ENCODE measurements around the gene OR52E5. TPM values are rescaled to one million over a fixed set of nuclear protein-coding genes. Genes with fewer than 3 reads are reported as not detected.

Gene OR52E5
- total RNA-seq, 1 donor from 2014 or later = not detected

DNA sequence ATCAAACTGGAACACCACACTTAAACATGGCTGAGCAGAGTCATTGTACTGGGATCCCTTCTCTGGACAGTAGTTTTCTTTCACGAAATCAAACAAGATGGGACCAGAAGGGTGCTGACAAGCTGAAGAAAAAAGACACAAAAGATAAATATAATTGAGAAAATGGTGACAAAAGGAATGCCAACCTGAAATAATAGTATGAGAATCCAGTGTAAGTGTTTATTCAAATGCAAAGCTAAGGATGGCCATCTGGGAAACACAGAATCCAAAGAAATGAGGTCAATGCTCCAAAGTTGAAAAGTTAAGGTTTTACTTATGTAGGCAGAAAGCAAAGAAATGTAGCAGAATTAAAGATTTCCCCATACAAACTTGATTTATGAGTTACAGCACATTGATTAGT is 5.3 kb upstream of the OR52E5 start:
- TF ChIP-seq, protein P1, sequence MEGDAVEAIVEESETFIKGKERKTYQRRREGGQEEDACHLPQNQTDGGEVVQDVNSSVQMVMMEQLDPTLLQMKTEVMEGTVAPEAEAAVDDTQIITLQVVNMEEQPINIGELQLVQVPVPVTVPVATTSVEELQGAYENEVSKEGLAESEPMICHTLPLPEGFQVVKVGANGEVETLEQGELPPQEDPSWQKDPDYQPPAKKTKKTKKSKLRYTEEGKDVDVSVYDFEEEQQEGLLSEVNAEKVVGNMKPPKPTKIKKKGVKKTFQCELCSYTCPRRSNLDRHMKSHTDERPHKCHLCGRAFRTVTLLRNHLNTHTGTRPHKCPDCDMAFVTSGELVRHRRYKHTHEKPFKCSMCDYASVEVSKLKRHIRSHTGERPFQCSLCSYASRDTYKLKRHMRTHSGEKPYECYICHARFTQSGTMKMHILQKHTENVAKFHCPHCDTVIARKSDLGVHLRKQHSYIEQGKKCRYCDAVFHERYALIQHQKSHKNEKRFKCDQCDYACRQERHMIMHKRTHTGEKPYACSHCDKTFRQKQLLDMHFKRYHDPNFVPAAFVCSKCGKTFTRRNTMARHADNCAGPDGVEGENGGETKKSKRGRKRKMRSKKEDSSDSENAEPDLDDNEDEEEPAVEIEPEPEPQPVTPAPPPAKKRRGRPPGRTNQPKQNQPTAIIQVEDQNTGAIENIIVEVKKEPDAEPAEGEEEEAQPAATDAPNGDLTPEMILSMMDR (IDR thresholded peaks at IDR 0.05; ENCODE audit: partially characterized antibody, unreplicated experiment) = no peak
- Mint-ChIP-seq H3K4me1 (ENCODE audit: low read depth, unreplicated experiment) (no peaks in the 10 kb centered on the region), H3K27me3 (ENCODE audit: unreplicated experiment) (peaks cover 3% of the 10 kb centered on the region), H3K9me3 (ENCODE audit: unreplicated experiment) (no peaks in the 10 kb centered on the region), H3K4me3 (ENCODE audit: unreplicated experiment) (no peak overlapping the region), H3K27ac (ENCODE audit: unreplicated experiment) (no peak overlapping the region), H3K36me3 (ENCODE audit: unreplicated experiment) (no peaks in the 10 kb centered on the region)
- DNase-seq = no peak

DNA sequence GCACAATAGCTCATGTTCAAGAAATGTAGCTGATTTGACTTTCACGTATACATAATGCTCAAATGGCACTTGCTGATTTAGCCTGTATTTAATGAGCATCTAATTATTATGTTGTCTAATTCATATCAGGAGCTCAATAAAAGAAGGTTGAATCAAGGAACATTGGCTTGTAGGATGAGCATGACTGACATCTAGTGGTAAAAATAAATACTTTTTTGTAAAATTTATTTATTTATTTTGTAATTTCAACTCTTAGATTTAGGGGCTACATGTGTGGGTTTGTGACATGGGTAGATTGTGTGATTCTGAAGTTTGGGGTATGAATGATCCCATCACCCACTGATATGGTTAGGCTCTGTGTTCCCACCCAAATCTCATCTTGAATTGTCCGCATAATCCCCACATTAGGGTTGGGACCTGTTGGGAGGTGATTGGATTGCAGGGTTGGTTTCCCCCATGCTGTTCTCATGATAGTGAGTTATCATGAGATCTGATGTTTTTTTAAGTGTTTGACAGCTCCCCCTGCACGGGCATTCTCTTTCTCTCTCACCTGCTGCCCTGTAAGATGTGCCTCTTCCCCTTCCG is 1.7 kb upstream of the OR52E5 start:
- H3K4me3 Mint-ChIP-seq (ENCODE audit: unreplicated experiment) = no peak overlapping the region
- H3K4me1 Mint-ChIP-seq (ENCODE audit: low read depth, unreplicated experiment) = no peaks in the 10 kb centered on the region
- H3K9me3 Mint-ChIP-seq (ENCODE audit: unreplicated experiment) = no peaks in the 10 kb centered on the region
- no peak overlapping the region for H3K27ac Mint-ChIP-seq (ENCODE audit: unreplicated experiment)
- TF ChIP-seq, protein P1 (IDR thresholded peaks at IDR 0.05; ENCODE audit: partially characterized antibody, unreplicated experiment) = peak; percentile 70
- no peak for DNase-seq
- H3K36me3 Mint-ChIP-seq (ENCODE audit: unreplicated experiment) = no peaks in the 10 kb centered on the region
- H3K27me3 Mint-ChIP-seq (ENCODE audit: unreplicated experiment) = no peaks in the 10 kb centered on the region

DNA sequence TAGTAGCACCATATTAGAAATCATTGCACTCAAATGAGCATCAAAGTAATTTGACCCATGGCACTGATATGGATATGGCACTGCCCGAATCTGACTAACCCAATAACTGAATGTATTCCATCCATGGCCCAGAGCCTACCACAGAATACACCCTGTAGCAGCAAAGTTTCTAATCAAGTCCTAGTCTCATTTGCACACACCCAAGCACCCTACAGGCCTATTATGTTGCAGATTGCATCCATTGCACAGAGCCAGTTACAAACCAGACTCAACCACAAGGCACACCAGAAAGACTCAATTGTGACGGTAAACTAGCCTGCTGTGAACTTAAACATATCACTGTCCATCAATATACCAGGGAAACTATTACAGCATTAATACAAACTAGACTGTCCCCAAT is 6.5 kb downstream of the OR52E5 start:
- Mint-ChIP-seq H3K4me3 (ENCODE audit: unreplicated experiment) (no peak overlapping the region), H3K27ac (ENCODE audit: unreplicated experiment) (no peak overlapping the region), H3K36me3 (ENCODE audit: unreplicated experiment) (no peaks in the 10 kb centered on the region), H3K4me1 (ENCODE audit: low read depth, unreplicated experiment) (no peaks in the 10 kb centered on the region), H3K9me3 (ENCODE audit: unreplicated experiment) (no peaks in the 10 kb centered on the region), H3K27me3 (ENCODE audit: unreplicated experiment) (no peaks in the 10 kb centered on the region)
- DNase-seq = no peak
- TF ChIP-seq, protein P1 (IDR thresholded peaks at IDR 0.05; ENCODE audit: partially characterized antibody, unreplicated experiment) = no peak

DNA sequence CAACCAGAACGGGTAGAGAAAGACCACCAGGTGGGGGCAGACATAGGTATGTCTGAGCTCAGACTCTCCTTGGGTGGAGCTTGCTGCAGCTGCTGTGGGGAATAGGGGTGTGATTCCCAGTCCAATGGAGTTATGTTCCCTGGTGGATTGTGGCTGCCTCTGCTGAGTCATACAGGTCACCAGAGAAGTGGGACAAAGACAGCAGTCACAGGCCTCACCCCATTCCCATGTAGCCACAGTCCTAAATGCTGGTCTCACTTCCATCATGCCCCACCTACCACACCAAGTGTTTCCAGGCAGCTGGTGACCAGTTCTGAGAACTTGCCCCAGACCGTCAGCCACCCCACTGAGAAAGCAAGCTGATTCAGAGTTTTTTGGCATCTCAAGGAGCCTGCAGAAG is 17.5 kb downstream of the OR52E5 start:
- Mint-ChIP-seq H3K4me3 (ENCODE audit: unreplicated experiment) (no peak overlapping the region), H3K27ac (ENCODE audit: unreplicated experiment) (no peak overlapping the region), H3K27me3 (ENCODE audit: unreplicated experiment) (peaks cover 3% of the 10 kb centered on the region), H3K4me1 (ENCODE audit: low read depth, unreplicated experiment) (no peaks in the 10 kb centered on the region), H3K36me3 (ENCODE audit: unreplicated experiment) (peaks cover 4% of the 10 kb centered on the region), H3K9me3 (ENCODE audit: unreplicated experiment) (peaks cover 2% of the 10 kb centered on the region)
- DNase-seq = no peak
- TF ChIP-seq, protein P1 (IDR thresholded peaks at IDR 0.05; ENCODE audit: partially characterized antibody, unreplicated experiment) = no peak

DNA sequence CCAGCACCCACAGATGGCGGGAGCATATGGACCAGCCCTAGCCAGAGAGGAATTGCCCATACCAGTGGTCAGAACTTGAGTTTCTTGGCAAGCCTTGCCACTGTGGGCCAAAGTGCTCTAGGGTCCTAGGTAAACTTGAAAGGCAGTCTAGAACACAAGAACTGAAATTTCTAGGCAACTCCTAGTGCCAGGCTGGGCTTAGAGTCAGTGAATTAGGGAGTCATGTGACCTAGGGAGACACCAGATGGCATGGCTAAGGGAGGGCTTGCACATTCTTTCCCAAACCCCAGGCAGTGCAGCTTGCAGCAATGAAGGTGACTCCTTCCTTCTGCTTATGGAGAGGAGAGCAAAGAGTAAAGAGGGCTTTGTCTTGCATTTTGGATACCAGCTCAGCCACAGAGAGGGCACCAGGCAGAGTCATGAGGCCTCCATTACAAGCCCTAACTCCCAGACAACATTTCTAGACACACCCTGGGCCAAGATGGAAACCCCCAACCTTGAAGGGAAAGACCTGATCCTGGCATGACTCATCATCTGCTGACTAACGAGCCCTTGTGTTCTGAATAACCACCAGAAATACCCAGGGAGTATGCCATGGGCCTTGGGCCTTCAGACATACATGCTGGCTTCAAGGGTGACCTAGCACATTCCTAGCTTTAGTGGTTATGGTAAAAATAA is 29.9 kb downstream of the OR52E5 start:
- Mint-ChIP-seq H3K36me3 (ENCODE audit: unreplicated experiment) (peaks cover 11% of the 10 kb centered on the region), H3K27ac (ENCODE audit: unreplicated experiment) (no peak overlapping the region), H3K4me3 (ENCODE audit: unreplicated experiment) (no peak overlapping the region), H3K27me3 (ENCODE audit: unreplicated experiment) (no peaks in the 10 kb centered on the region), H3K4me1 (ENCODE audit: low read depth, unreplicated experiment) (no peaks in the 10 kb centered on the region), H3K9me3 (ENCODE audit: unreplicated experiment) (peaks cover 2% of the 10 kb centered on the region)
- TF ChIP-seq, protein P1 (IDR thresholded peaks at IDR 0.05; ENCODE audit: partially characterized antibody, unreplicated experiment) = no peak
- no peak for DNase-seq

Data from glutamatergic neuron (in vitro differentiated cells).